Inflammatory macrophage treated with lipopolysaccharide for 1 hour (primary cell): ENCODE data around the gene SNTG2.

Source experiments
- DNase-seq, 2 donors: peaks; one replicate each; pipeline ENCODE4 v3.0.0-alpha.2; 2020 to 2022

Gene SNTG2

DNA sequence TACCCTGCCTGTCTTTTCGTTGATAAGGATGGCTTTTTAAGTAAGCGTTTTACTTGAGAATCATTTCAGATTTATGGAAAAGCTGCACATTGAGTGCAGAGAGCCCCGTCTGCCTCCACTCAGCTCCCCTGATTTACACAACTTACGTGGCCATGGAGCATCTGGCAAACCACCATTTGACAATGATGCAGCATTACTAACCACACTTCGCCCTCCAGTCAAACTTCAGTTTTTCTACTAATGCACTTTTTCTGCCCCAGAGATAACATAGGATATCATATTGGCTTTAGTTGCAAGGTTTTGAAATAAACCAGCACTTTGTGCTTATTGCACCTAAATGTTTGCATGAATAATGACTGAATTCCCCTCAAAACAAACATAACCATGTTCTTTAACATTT, 297.5 kb downstream of the SNTG2 start:
- no peak for DNase-seq

GRCh38 chr2:1249897-1250687, 299.4 kb downstream of the SNTG2 start:
- no peak for DNase-seq

- DNase-seq, result no peak
Measured at GRCh38 chr2:1251520-1251919, 300.9 kb downstream of the SNTG2 start.

DNA sequence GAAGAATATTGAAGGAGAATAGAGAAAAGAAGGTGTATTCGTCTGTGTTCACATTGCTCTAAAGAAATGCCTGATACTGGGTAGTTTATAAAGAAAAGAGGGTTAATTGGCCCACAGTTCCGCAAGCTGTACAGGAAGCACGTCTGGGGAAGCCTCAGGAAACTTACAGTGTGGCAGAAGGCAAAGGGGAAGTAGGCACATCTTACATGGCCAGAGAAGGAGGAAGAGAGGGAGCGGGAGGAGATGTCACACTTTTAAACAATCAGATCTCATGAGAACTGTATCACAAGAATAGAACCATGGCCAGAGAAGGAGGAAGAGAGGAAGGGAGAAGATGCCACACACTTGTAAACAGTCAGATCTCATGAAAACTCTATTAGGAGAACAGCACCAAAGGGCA, 303.0 kb downstream of the SNTG2 start:
- peak in 1 of 2 donors; percentile 3 for DNase-seq

GRCh38 chr2:1254662-1255343, 304.2 kb downstream of the SNTG2 start:
- no peak for DNase-seq

- no peak for DNase-seq
Measured at GRCh38 chr2:1256632-1257324, 306.1 kb downstream of the SNTG2 start.

DNA sequence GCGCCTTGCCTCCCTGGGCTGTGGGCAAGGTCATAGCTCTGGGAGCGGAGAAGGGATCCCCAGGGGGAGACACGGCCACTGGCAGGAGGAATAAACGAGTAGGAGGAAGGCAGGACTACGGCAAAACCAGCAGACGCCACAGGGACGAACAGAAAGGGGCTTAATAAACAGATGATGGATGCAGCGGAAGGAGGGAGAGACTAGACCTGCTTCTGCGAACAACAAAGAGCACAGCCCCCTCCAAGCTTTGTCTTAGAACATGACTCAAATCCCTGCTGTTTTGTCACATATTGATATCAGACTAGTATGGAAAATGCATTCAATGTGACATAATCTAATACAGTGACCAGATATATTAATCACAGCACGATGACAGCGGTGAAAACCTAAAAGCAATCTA, 306.7 kb downstream of the SNTG2 start:
- DNase-seq, result no peak

DNA sequence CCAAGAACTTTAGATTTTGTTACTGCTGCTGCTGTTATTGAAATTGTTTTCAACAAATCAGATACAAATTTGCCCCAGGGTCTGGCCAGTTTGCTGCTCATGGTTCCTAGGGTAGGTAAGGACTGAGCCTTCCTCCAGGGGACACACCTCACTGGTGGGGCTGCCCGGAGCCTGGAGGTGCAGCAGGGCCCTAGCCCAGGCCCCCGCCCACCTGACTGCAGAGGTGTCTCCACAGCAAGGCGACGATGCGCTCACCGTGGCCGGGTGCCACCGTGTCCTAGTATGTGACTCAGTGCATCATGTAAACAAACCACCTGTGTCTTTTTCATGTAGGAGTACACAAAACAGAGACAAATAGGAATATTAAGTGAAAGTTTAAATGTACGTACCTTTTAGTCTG, 309.1 kb downstream of the SNTG2 start:
- DNase-seq, result no peak

DNA sequence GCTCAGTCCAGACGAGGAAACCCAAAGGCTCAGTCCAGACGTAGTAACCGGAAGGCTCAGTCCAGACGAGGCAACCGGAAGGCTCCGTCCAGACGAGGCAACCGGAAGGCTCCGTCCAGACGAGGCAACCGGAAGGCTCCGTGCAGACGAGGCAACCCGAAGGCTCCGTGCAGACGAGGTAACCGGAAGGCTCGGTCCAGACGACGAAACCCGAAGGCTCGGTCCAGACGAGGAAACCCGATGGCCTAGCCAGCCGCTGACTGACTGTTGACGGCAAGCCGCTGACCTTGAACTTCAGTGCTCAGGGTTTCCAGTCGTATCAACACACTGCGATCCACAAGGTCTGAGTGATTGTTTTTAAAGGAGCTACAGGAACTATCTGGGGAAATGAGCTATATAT, 312.0 kb downstream of the SNTG2 start:
- DNase-seq, result no peak

DNA sequence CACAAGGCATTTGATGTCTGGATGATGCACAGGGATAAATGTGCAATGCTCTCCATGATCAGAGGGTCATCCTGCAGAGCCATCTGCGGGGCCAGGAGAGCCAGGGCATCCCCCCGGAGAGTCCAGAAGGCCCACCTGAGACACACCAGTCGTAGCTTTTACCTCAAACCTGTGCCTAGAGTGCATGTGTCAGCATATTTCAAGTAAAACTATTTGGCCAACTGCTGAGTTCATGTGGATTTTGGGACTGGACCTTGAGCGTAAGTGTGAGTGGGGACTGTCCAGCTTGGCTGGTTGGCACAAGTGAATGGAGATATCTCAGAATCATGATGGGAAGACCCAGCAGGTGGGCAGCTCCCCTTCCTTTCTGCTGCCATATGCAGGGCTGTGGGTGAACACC, 314.8 kb downstream of the SNTG2 start:
- DNase-seq, result no peak

- DNase-seq, result no peak
Measured at GRCh38 chr2:1266351-1266750, 315.7 kb downstream of the SNTG2 start.

DNA sequence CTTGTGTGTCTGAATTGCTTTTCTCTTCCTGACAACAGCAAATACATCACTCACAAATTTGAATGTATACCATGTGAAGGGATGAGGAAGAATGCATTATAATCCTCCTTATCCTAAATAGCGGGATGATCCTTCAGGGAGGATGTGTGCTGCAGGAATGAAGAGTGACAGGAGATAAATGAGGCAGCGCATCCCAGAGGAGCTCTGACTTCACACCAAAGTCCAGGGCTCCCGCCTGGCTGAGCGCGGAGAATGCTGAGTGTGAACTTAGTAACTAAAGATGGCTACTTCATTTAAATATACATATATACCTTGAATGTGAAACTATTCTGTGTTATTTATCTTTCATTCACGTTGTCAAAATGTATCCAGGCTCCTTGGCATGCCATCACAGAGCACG, 317.4 kb downstream of the SNTG2 start:
- DNase-seq, result no peak

DNA sequence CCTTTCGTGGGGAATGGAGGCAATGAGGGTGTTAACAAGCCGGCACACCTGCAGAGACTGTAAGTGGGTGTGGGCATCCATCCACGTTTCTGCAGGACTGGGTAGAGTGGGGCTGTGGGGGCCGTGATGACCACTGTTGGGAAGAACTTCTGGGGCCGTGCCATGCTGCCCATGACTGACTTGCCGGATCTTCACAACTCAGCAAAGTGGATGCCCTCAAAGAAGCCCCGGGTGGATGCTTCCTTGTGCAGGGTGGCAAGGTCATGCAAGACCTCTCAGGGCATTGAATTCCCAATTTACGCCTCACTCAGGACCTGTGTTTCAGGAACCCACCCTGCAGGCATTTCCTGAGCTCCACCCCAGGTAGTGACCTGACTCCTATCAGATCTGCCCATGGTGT, 319.2 kb downstream of the SNTG2 start:
- DNase-seq, result no peak

- no peak for DNase-seq
Measured at GRCh38 chr2:1272835-1273234, 322.2 kb downstream of the SNTG2 start.

GRCh38 chr2:1277634-1278033, 327.0 kb downstream of the SNTG2 start:
- DNase-seq, result no peak

DNA sequence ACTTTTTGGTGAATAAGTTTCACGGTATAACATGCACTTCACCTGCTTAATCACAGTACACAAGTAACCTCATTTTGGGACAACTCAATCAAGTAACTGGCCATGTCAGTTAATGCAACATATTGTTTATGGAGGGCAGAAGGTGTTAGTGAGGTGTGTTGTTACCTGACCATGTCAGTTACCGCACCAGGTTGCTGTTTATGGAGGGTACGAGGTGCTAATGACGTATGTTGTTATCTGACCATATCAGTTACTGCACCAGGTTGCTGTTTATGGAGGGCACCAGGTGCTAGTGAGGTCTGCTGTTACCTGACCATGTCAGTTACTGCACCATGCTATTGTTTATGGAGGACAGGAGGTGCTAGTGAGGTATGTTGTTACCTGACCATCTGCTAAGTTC, 327.5 kb downstream of the SNTG2 start:
- DNase-seq, result no peak

GRCh38 chr2:1278861-1279260, 328.2 kb downstream of the SNTG2 start:
- no peak for DNase-seq

GRCh38 chr2:1282552-1282951, 331.9 kb downstream of the SNTG2 start:
- no peak for DNase-seq

DNA sequence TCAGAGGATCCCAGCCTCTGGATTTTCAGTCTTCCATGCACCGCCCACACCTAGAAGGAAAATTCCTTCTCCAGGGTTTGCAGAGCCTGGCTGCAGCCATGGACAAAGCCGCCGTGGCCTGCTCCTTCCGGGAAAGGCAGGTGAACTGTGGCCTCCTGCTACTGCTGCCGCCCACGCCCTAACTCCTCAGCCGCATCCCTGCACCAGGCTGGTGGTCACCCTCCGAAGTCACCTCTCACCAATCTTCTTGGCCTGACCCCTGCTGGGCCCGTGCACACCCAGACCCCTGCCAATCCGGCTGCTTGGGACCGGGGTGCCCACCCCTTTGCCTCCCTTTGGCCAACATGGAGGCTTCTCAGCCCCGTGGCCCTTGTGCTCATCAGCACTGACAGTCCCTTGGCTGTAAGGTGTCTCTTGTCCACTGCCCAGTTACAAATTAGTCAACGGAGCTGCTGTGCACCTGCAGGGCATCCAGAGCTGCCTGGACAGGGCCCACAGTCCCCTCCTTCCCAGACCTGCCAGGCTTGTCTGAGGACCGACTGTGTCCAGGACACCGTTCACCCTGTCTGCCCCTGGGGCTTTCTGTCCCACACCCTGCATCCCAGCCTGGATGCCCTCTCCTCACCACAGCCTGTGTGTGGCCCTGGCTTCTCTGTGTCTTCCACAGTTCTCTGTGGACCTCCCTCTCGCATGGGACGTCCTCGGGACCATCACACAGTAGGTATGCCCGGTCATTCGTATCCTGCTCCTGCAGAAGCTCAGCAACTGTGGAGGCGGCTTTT, 332.6 kb downstream of the SNTG2 start:
- no peak for DNase-seq

DNA sequence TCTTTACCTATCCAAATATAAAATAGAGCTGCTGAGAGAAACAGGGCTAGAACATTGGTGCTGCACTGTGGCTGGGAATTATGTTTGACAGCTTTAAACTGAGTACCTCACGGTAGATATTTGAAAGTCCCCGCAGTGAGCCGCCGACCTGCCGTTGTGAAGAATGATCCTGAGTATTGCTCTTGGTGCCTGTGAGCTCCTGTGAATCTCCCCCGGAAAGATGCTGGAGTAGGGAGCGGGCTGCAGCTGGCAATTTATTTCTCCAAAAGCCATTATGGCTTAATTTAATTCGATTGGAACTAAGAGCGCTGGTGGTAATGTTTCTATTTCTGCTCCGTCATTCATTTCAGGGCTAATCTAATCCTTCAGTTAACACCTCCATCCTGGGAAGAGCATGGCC, 333.2 kb downstream of the SNTG2 start:
- DNase-seq, result no peak

- DNase-seq, result no peak
Measured at GRCh38 chr2:1286929-1287328, 336.3 kb downstream of the SNTG2 start.

DNA sequence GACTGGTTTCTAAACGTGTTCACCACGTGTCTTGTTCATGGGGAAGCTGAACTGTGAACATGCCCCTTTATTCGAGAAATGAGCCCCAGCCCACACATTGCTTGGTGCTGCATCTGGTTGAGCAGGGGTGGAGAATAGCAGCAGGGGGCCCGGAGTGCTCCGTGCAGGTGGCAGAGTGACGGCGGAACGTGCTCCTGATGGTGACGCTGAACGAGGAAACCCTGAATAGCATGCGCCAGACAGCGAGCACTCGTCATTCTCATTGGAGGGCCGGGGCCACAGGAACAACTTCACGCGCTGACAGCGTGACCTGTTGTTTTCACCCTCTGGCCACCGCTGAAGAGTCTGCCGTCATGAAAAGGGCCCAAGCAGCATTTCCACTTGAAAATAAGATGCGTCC, 336.8 kb downstream of the SNTG2 start:
- no peak for DNase-seq

- no peak for DNase-seq
Measured at GRCh38 chr2:1294900-1295299, 344.3 kb downstream of the SNTG2 start.
